LNCaP clone FGC (cell line): ENCODE data around the gene RFPL1.

Experiments
- DNase-seq: peaks from one replicate; pipeline ENCODE4 v3.0.0-alpha.2; 2011; ENCODE audit warnings: low read depth
- H3K4me3 ChIP-seq: 2 replicates; pipeline ENCODE4 v1.5.1; 2011; ENCODE audit warnings: mild to moderate bottlenecking, low read depth, low read length, control low read depth
- CTCF ChIP-seq: IDR thresholded peaks from 2 replicates; pipeline ENCODE4 v1.5.1; 2012; ENCODE audit warnings: mild to moderate bottlenecking; ENCODE audit not compliant: control insufficient read depth, insufficient read depth; ENCODE audit errors: extremely low read depth

RFPL1 gene

GRCh38 chr22:29491012-29491411, 52.6 kb downstream of the RFPL1 start:
- H3K4me3 ChIP-seq: no peak overlapping the region
- no peak for DNase-seq
- no peak for TF ChIP-seq CTCF
